ENCODE measurements around the gene C12orf75. TPM values are rescaled to one million over a fixed set of nuclear protein-coding genes. Genes with fewer than 3 reads are reported as not detected.
"Not testable (repeated sequence)": the region's sequence is repeated elsewhere in the genome, so short reads cannot be mapped to it uniquely, and the experiment has no call there.

Gene C12orf75
- total RNA-seq, 1 donor from 2014 or later: 1.1 TPM

DNA sequence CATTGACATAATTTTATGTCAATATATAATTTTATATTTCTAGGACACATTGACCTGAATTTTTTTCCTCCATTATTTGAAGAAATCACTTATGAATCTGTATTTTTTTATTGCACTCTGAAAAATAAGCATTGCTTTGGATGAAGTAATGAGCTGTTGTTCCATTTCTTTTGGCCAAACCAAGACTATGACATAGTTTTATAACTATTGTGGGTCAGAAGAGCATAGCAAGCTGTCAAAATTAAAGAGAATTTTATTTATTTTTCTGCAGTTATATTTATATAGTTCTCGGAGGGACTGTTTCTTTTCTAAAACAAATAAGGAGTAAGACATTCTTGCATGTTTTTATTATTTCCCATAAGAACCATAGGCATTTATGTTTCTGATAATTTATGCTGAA, 8.5 kb downstream of the C12orf75 start:
- H3K27ac ChIP-seq (replicated peaks): no peak overlapping the region
- peaks cover 20% of the 10 kb centered on the region for H3K27me3 ChIP-seq (ENCODE audit: low read depth)
- no peak overlapping the region for H3K4me3 ChIP-seq
- intact Hi-C loops (cut with micrococcal nuclease): no loop called here
- H3K4me1 ChIP-seq: no peaks in the 10 kb centered on the region
- TF ChIP-seq, protein P1, sequence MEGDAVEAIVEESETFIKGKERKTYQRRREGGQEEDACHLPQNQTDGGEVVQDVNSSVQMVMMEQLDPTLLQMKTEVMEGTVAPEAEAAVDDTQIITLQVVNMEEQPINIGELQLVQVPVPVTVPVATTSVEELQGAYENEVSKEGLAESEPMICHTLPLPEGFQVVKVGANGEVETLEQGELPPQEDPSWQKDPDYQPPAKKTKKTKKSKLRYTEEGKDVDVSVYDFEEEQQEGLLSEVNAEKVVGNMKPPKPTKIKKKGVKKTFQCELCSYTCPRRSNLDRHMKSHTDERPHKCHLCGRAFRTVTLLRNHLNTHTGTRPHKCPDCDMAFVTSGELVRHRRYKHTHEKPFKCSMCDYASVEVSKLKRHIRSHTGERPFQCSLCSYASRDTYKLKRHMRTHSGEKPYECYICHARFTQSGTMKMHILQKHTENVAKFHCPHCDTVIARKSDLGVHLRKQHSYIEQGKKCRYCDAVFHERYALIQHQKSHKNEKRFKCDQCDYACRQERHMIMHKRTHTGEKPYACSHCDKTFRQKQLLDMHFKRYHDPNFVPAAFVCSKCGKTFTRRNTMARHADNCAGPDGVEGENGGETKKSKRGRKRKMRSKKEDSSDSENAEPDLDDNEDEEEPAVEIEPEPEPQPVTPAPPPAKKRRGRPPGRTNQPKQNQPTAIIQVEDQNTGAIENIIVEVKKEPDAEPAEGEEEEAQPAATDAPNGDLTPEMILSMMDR (IDR thresholded peaks at IDR 0.05; ENCODE audit: borderline replicate concordance): no peak
- peaks cover 19% of the 10 kb centered on the region for H3K9me3 ChIP-seq (replicated peaks)
- no peak for DNase-seq
- H3K36me3 ChIP-seq: no peaks in the 10 kb centered on the region

DNA sequence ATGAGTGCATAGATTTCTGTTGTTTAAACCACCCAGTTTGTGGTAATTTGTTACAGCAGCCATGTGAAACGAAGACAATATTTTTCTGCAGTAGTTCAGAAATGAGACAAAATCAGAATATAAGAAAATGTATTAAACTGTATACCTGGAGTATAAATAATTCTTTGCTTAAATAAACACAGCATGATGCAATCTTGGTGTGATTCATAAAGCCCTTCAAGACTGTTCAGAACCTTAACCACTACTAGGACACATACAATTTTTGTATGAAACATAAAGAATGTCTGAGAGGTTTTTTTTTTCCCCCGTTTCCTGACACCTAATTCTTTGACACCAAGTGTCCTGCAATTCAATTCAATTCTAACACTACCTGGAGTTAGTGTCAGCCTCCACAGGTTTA, 10.5 kb downstream of the C12orf75 start:
- TF ChIP-seq, protein P1 (IDR thresholded peaks at IDR 0.05; ENCODE audit: borderline replicate concordance): no peak
- intact Hi-C loops (cut with micrococcal nuclease): no loop called here
- DNase-seq: no peak

DNA sequence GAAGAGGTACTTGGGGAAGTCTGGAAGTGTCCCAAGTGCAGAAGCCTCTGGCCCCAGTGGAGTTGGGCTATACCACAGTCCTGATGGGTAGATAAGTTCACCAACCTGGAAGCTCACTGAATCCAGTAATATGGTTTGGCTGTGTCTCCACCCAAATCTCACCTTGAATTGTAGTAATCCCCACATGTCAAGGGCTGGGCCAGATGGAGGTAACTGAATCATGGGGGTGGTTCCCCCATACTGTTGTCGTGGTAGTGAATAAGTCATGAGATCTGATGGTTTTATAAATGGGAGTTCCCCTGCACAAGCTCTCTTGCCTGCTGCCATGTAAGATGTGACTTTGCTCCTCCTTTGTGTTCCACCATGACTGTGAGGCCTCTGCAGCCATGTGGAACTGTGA, 11.1 kb downstream of the C12orf75 start:
- H3K4me1 ChIP-seq; DNase-seq; H3K36me3 ChIP-seq; H3K27me3 ChIP-seq (ENCODE audit: low read depth); H3K27ac ChIP-seq (replicated peaks); intact Hi-C loops (cut with micrococcal nuclease); H3K4me3 ChIP-seq: not testable (repeated sequence)
- peaks cover 19% of the 10 kb centered on the region for H3K9me3 ChIP-seq (replicated peaks)

More for the DNA sequence above, 10.5 kb downstream of the C12orf75 start:
- no peak overlapping the region for H3K27ac ChIP-seq (replicated peaks)
- peaks cover 1% of the 10 kb centered on the region for H3K27me3 ChIP-seq (ENCODE audit: low read depth)
- H3K9me3 ChIP-seq (replicated peaks): peaks cover 19% of the 10 kb centered on the region
- H3K4me1 ChIP-seq: no peaks in the 10 kb centered on the region
- H3K4me3 ChIP-seq: no peak overlapping the region
- H3K36me3 ChIP-seq: no peaks in the 10 kb centered on the region

DNA sequence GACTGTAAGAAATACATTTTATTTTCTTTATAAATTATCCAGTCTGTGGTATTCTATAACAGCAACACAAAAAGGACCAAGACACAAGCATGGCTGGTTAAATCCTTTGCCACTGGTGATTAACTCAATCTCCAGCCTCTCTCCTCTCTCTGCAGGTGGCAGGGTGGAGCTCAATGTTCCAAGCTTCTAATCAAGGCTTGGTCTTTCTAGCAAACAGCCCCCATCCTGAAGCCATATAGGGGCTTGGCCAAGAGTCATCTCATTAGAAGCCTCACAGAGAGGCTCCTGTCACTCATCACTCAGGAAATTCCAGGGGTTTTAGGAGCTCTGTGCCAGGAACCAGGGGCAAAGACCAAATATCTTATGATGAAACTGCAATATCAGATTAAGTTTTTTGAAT, 12.0 kb downstream of the C12orf75 start:
- H3K27me3 ChIP-seq (ENCODE audit: low read depth): no peaks in the 10 kb centered on the region
- TF ChIP-seq, protein P1 (IDR thresholded peaks at IDR 0.05; ENCODE audit: borderline replicate concordance): no peak
- intact Hi-C loops (cut with micrococcal nuclease): no loop called here
- H3K27ac ChIP-seq (replicated peaks): no peak overlapping the region
- H3K9me3 ChIP-seq (replicated peaks): peaks cover 19% of the 10 kb centered on the region
- DNase-seq: no peak
- H3K4me1 ChIP-seq: no peaks in the 10 kb centered on the region
- no peaks in the 10 kb centered on the region for H3K36me3 ChIP-seq
- no peak overlapping the region for H3K4me3 ChIP-seq

DNA sequence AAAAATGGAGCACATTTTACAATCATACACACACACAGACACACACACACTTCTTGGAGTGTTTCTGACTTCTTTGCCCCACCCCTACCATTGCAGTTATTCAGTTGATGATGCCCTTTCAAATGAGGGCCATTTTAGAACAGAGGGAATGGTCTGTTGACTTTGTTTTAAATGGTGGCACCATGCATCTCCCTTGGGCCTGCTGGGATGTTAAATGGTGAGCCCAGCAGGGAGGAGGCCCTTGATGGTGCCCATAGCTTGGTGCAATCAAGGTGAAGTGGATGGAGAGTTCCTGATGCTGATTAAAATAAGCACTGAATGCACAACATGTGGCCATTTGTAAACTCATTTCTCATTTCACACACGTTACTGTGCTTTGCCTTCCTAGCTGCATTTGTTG, 13.3 kb downstream of the C12orf75 start:
- no peak overlapping the region for H3K27ac ChIP-seq (replicated peaks)

DNA sequence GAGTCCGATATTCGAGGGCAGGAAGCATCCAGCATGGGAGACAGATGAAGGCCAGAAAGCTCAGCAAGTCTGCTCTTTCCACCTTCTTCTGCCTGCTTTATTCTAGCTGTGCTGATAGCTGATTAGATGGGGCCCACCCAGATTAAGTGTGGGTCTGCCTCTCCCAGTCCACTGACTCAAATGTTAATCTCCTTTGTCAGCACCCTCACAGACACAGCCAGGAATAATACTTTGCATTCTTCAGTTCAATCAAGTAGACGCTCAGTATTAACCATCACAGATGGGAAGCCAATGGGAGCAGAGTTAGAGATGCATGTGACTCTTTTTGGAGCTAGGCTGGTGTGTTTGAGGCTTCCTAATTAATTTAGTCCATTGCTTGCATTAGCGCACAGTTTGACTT, 17.0 kb downstream of the C12orf75 start:
- intact Hi-C loops (cut with micrococcal nuclease): no loop called here
- no peaks in the 10 kb centered on the region for H3K27me3 ChIP-seq (ENCODE audit: low read depth)
- H3K27ac ChIP-seq (replicated peaks): no peak overlapping the region
- no peaks in the 10 kb centered on the region for H3K36me3 ChIP-seq
- DNase-seq: no peak
- TF ChIP-seq, protein P1 (IDR thresholded peaks at IDR 0.05; ENCODE audit: borderline replicate concordance): no peak
- H3K4me3 ChIP-seq: no peak overlapping the region
- no peaks in the 10 kb centered on the region for H3K9me3 ChIP-seq (replicated peaks)
- peaks cover 2% of the 10 kb centered on the region for H3K4me1 ChIP-seq

More for the DNA sequence above, 13.3 kb downstream of the C12orf75 start:
- Histone ChIP-seq H3K4me1 (no peaks in the 10 kb centered on the region), H3K36me3 (no peaks in the 10 kb centered on the region), H3K4me3 (no peak overlapping the region), H3K27me3 (ENCODE audit: low read depth) (no peaks in the 10 kb centered on the region), H3K9me3 (replicated peaks) (peaks cover 19% of the 10 kb centered on the region)
- DNase-seq: no peak
- intact Hi-C loops (cut with micrococcal nuclease): no loop called here
- TF ChIP-seq, protein P1 (IDR thresholded peaks at IDR 0.05; ENCODE audit: borderline replicate concordance): no peak

Measured in left ventricle myocardium inferior (tissue), 1 donor.